Fibroblast of lung (primary cell): ENCODE measurements around the gene PDE4D. TPM values are rescaled to one million over a fixed set of nuclear protein-coding genes. Genes with fewer than 3 reads are reported as not detected.

Experiments
- DNase-seq, 2 donors: peaks; one replicate each; pipeline versions ENCODE4 v3.0.0 to v3.0.0-alpha.2; 2010; ENCODE audit warnings: low read depth in 2 of 2
- H2AFZ ChIP-seq: 2 replicates; pipeline ENCODE4 v1.5.1; 2012; ENCODE audit warnings: low read length, control low read depth, inconsistent platforms
- H3K27ac ChIP-seq: 2 replicates; pipeline ENCODE4 v1.5.1; 2011; ENCODE audit warnings: low read length, control low read depth; ENCODE audit not compliant: insufficient read depth
- H3K27me3 ChIP-seq: 2 replicates; pipeline ENCODE4 v1.5.1; 2011; ENCODE audit warnings: mild to moderate bottlenecking, low read length; ENCODE audit not compliant: control insufficient read depth, insufficient read depth
- H3K36me3 ChIP-seq: 2 replicates; pipeline ENCODE4 v1.5.1; 2011; ENCODE audit warnings: low read length; ENCODE audit not compliant: control insufficient read depth, insufficient read depth
- H3K4me1 ChIP-seq: 2 replicates; pipeline ENCODE4 v1.5.1; 2011; ENCODE audit warnings: low read length; ENCODE audit not compliant: control insufficient read depth, insufficient read depth; ENCODE audit errors: extremely low read depth
- H3K4me2 ChIP-seq: 2 replicates; pipeline ENCODE4 v1.5.1; 2011; ENCODE audit warnings: low read length, control low read depth; ENCODE audit not compliant: insufficient read depth; ENCODE audit errors: extremely low read depth
- H3K4me3 ChIP-seq, 4 experiments: fragments of 200-600 bp in 1 of 4; sonication (generic) in 1 of 4; replicated peaks in 1 of 4; 2 replicates each; pipeline ENCODE4 v1.5.1; 2011 to 2016; ENCODE audit warnings: low read length in 4 of 4, low read depth in 3 of 4, mild to moderate bottlenecking in 3 of 4, control low read depth in 2 of 4, inconsistent platforms in 1 of 4, mixed read lengths in 1 of 4; ENCODE audit not compliant: insufficient read depth in 1 of 4; ENCODE audit errors: control extremely low read depth in 1 of 4
- H3K79me2 ChIP-seq: 2 replicates; pipeline ENCODE4 v1.5.1; 2012; ENCODE audit warnings: mild to moderate bottlenecking, low read length, inconsistent platforms; ENCODE audit not compliant: control insufficient read depth, insufficient read depth
- H3K9ac ChIP-seq: 2 replicates; pipeline ENCODE4 v1.5.1; 2011; ENCODE audit warnings: mild to moderate bottlenecking, low read length, control low read depth; ENCODE audit not compliant: insufficient read depth
- H3K9me3 ChIP-seq: 2 replicates; pipeline ENCODE4 v1.5.1; 2012; ENCODE audit warnings: low read depth, low read length; ENCODE audit not compliant: control insufficient read depth, insufficient read depth
- H4K20me1 ChIP-seq: 2 replicates; pipeline ENCODE4 v1.5.1; 2011; ENCODE audit warnings: low read length; ENCODE audit not compliant: control insufficient read depth, insufficient read depth; ENCODE audit errors: extremely low read depth
- CTCF ChIP-seq, 2 donors: IDR thresholded peaks in 1 of 2; conservative IDR thresholded peaks in 1 of 2; 1 replicate in 1 of 2; 2 replicates in 1 of 2; pipeline ENCODE4 v1.5.1; 2011 to 2012; ENCODE audit warnings: low read length in 2 of 2, control low read depth in 1 of 2, inconsistent platforms in 1 of 2, low read depth in 1 of 2, mild to moderate bottlenecking in 1 of 2
- EZH2 ChIP-seq: IDR thresholded peaks from 2 replicates; pipeline ENCODE4 v1.5.1; 2012; ENCODE audit warnings: low read length, control low read depth, mild to moderate bottlenecking; ENCODE audit errors: missing control alignments
- polyA plus RNA-seq, 2 donors: library from polyadenylated mRNA; depleted of rRNA in 1 of 2; stranded (reverse) in 1 of 2; unstranded in 1 of 2; fragments of >200 nt; gene quantifications; 2 replicates each; pipeline ENCODE4 v1.2.1, GENCODE V29; 2011 to 2012; ENCODE audit warnings: missing spikeins in 1 of 2
- total RNA-seq: library from RNA; depleted of rRNA; stranded (reverse); fragments of >200 nt; gene quantifications from 2 replicates; pipeline ENCODE4 v1.2.1, GENCODE V29; 2014

The PDE4D gene
- total and polyA plus RNA-seq, 2 donors (not counting 1 experiment from before 2014, with no cell fraction given) = 2.1 to 8.3 TPM

GRCh38 chr5:59178071-59178470, 715.5 kb downstream of the PDE4D start:
- no peak overlapping the region for H3K9ac ChIP-seq
- no peak overlapping the region for H3K4me3 ChIP-seq
- H3K9me3 ChIP-seq = no peaks in the 10 kb centered on the region
- H3K79me2 ChIP-seq = no peaks in the 10 kb centered on the region
- no peak overlapping the region for H3K27ac ChIP-seq
- no peaks in the 10 kb centered on the region for H3K36me3 ChIP-seq
- DNase-seq = no peak
- no peak overlapping the region for H2AFZ ChIP-seq
- H3K4me2 ChIP-seq = no peak overlapping the region
- no peaks in the 10 kb centered on the region for H3K27me3 ChIP-seq
- H3K4me1 ChIP-seq = no peaks in the 10 kb centered on the region
- H4K20me1 ChIP-seq = no peaks in the 10 kb centered on the region
- TF ChIP-seq EZH2 (no peak), CTCF (conservative IDR thresholded peaks at IDR 0.05 in 1 of 2, IDR thresholded peaks at IDR 0.05 in 1 of 2; ENCODE audit: low read depth in 1 of 2, low read length in 2 of 2) (no peak)

- no peak for DNase-seq
- Histone ChIP-seq H3K4me1 (no peaks in the 10 kb centered on the region), H3K9ac (no peak overlapping the region), H3K36me3 (no peaks in the 10 kb centered on the region), H3K79me2 (no peaks in the 10 kb centered on the region), H3K27me3 (no peaks in the 10 kb centered on the region), H2AFZ (no peak overlapping the region), H3K4me2 (no peak overlapping the region), H3K4me3 (no peak overlapping the region), H3K27ac (no peak overlapping the region), H4K20me1 (no peaks in the 10 kb centered on the region), H3K9me3 (no peaks in the 10 kb centered on the region)
- TF ChIP-seq CTCF (conservative IDR thresholded peaks at IDR 0.05 in 1 of 2, IDR thresholded peaks at IDR 0.05 in 1 of 2; ENCODE audit: low read depth in 1 of 2, low read length in 2 of 2) (no peak), EZH2 (no peak)
Observed at GRCh38 chr5:59177644-59178043, 715.9 kb downstream of the PDE4D start.

- Histone ChIP-seq H3K27me3 (no peaks in the 10 kb centered on the region), H3K4me2 (no peak overlapping the region), H3K27ac (no peak overlapping the region), H3K9ac (no peak overlapping the region), H3K4me1 (no peaks in the 10 kb centered on the region), H4K20me1 (no peaks in the 10 kb centered on the region), H3K9me3 (no peaks in the 10 kb centered on the region), H3K79me2 (no peaks in the 10 kb centered on the region), H2AFZ (no peak overlapping the region), H3K4me3 (no peak overlapping the region), H3K36me3 (no peaks in the 10 kb centered on the region)
- DNase-seq = peak; percentile 69 to 92
- peak; percentile 92 to 93 for TF ChIP-seq CTCF (conservative IDR thresholded peaks at IDR 0.05 in 1 of 2, IDR thresholded peaks at IDR 0.05 in 1 of 2; ENCODE audit: low read depth in 1 of 2, low read length in 2 of 2)
- no peak for TF ChIP-seq EZH2
Observed at GRCh38 chr5:59174248-59174844, 719.2 kb downstream of the PDE4D start.
